Suprapubic skin (tissue), 4 donors: ENCODE results near the gene CYREN. TPM values are rescaled to one million over a fixed set of nuclear protein-coding genes. Genes with fewer than 3 reads are reported as not detected.

Source experiments
- DNase-seq, 2 donors: peaks; one replicate each; pipeline ENCODE4 v3.0.0-alpha.2; 2019; ENCODE audit warnings: low spot score in 2 of 2
- H3K27ac ChIP-seq: fragments of 200-600 bp; sonication (generic); one replicate; pipeline ENCODE4 v1.5.1; 2019
- H3K27me3 ChIP-seq: fragments of 200-600 bp; sonication (generic); one replicate; pipeline ENCODE4 v1.5.1; 2019
- H3K36me3 ChIP-seq: fragments of 200-600 bp; sonication (generic); one replicate; pipeline ENCODE4 v1.5.1; 2019
- H3K4me1 ChIP-seq: fragments of 200-600 bp; sonication (generic); one replicate; pipeline ENCODE4 v1.5.1; 2019
- H3K4me3 ChIP-seq: fragments of 200-600 bp; sonication (generic); one replicate; pipeline ENCODE4 v1.5.1; 2019; ENCODE audit warnings: mild to moderate bottlenecking
- H3K9me3 ChIP-seq: fragments of 200-600 bp; sonication (generic); one replicate; pipeline ENCODE4 v1.5.1; 2019
- CTCF ChIP-seq, 2 donors: fragments of 200-600 bp in 1 of 2; fragments of 450-650 bp in 1 of 2; sonication (generic) in 1 of 2; IDR thresholded peaks; one replicate each; pipeline ENCODE4 v1.5.1; 2016 to 2019; ENCODE audit warnings: antibody characterized with exemption in 2 of 2, mild to moderate bottlenecking in 1 of 2, moderate library complexity in 1 of 2
- EP300 ChIP-seq: sonication (generic); formaldehyde crosslinking; IDR thresholded peaks from one replicate; pipeline ENCODE4 v1.6.1; 2017; ENCODE audit warnings: antibody characterized with exemption
- POLR2A ChIP-seq, 2 donors: fragments of 450-650 bp; IDR thresholded peaks; one replicate each; pipeline ENCODE4 v1.6.1; 2017; ENCODE audit warnings: antibody characterized with exemption in 2 of 2, mild to moderate bottlenecking in 2 of 2, moderate library complexity in 2 of 2
- POLR2AphosphoS5 ChIP-seq, 3 donors: sonication (generic); formaldehyde crosslinking; IDR thresholded peaks; one replicate each; pipeline ENCODE4 v1.6.1; 2017; ENCODE audit warnings: antibody characterized with exemption in 3 of 3
- WGBS: methylation state at CpG from one replicate; pipeline ENCODE4 v1.1.5; 2018; 5-methylcytosine and 5-hydroxymethylcytosine counted together
- total RNA-seq, 4 donors: library from RNA; depleted of rRNA; stranded (reverse); fragments of >200 nt; gene quantifications; one replicate each; pipeline ENCODE4 v1.1.0, GENCODE V29; 2016

CYREN gene
- total RNA-seq, 4 donors from 2014 or later, result 25.2 to 40.0 (median 32.4) TPM

- 60% methylated on average over 11 of the region's 11 CpGs for WGBS
- no peaks in the 10 kb centered on the region for H3K9me3 ChIP-seq
- H3K4me3 ChIP-seq, result peak overlapping the region; percentile 84
- H3K36me3 ChIP-seq, result peaks cover 41% of the 10 kb centered on the region
- DNase-seq, result no peak
- peaks cover 51% of the 10 kb centered on the region for H3K4me1 ChIP-seq
- no peaks in the 10 kb centered on the region for H3K27me3 ChIP-seq
- TF ChIP-seq POLR2A (IDR thresholded peaks at IDR 0.05) (no peak), EP300 (no peak), POLR2AphosphoS5 (IDR thresholded peaks at IDR 0.05) (no peak), CTCF (IDR thresholded peaks at IDR 0.05) (no peak)
- H3K27ac ChIP-seq, result peak overlapping the region; percentile 97
Observed at GRCh38 chr7:135169141-135169963, 1.2 kb downstream of the CYREN start.

- H3K9me3 ChIP-seq, result no peaks in the 10 kb centered on the region
- H3K4me1 ChIP-seq, result peaks cover 51% of the 10 kb centered on the region
- WGBS, result 85% methylated on average over 13 of the region's 13 CpGs
- no peaks in the 10 kb centered on the region for H3K27me3 ChIP-seq
- H3K4me3 ChIP-seq, result no peak overlapping the region
- H3K36me3 ChIP-seq, result peaks cover 42% of the 10 kb centered on the region
- no peak for DNase-seq
- H3K27ac ChIP-seq, result no peak overlapping the region
- TF ChIP-seq EP300 (no peak), POLR2AphosphoS5 (IDR thresholded peaks at IDR 0.05) (no peak), POLR2A (IDR thresholded peaks at IDR 0.05) (no peak), CTCF (IDR thresholded peaks at IDR 0.05) (no peak)
Observed at GRCh38 chr7:135168489-135169140, 1.9 kb downstream of the CYREN start.

GRCh38 chr7:135168001-135168400 is 2.5 kb downstream of the CYREN start:
- H3K4me1 ChIP-seq, result peaks cover 51% of the 10 kb centered on the region
- 42% methylated on average over 8 of the region's 9 CpGs for WGBS
- DNase-seq, result no peak
- H3K27ac ChIP-seq, result peak overlapping the region; percentile 48
- no peaks in the 10 kb centered on the region for H3K27me3 ChIP-seq
- no peaks in the 10 kb centered on the region for H3K9me3 ChIP-seq
- H3K4me3 ChIP-seq, result no peak overlapping the region
- H3K36me3 ChIP-seq, result peaks cover 42% of the 10 kb centered on the region
- TF ChIP-seq POLR2AphosphoS5 (IDR thresholded peaks at IDR 0.05), result no peak
- TF ChIP-seq POLR2A (IDR thresholded peaks at IDR 0.05), result no peak
- TF ChIP-seq CTCF (IDR thresholded peaks at IDR 0.05), result no peak
- TF ChIP-seq EP300, result no peak

GRCh38 chr7:135167365-135167917 is 3.1 kb downstream of the CYREN start:
- Histone ChIP-seq H3K9me3 (no peaks in the 10 kb centered on the region), H3K27me3 (no peaks in the 10 kb centered on the region), H3K27ac (peak overlapping the region; percentile 48), H3K4me3 (no peak overlapping the region), H3K4me1 (peaks cover 51% of the 10 kb centered on the region), H3K36me3 (peaks cover 42% of the 10 kb centered on the region)
- TF ChIP-seq POLR2AphosphoS5 (IDR thresholded peaks at IDR 0.05) (no peak), CTCF (IDR thresholded peaks at IDR 0.05) (no peak), EP300 (no peak), POLR2A (IDR thresholded peaks at IDR 0.05) (no peak)
- DNase-seq, result no peak
- WGBS, result 79% methylated on average over 12 of the region's 12 CpGs
